ENCODE measurements around the gene TRIP4.
"Not testable (repeated sequence)": the region's sequence is repeated elsewhere in the genome, so short reads cannot be mapped to it uniquely, and the experiment has no call there.

Gene TRIP4

DNA sequence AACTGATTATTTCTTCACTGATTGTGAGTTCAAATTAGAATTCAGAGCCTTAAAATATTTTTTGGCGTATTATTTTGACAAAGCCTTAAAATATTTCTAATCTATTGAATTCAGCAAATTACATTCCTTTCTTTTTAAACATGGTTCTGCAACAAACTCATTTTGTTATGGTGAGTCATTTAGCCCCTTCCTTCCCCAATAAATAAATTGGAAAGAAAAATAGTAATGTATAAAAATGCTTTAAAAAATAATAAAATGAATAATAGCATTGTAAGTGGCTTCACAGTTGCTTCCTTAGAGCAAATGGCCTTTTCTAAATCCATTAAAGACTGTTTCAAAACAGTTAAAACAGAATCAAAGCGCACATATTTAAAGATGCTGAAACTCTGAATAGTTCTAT, 43.8 kb upstream of the TRIP4 start:
- 100% methylated on average over 1 of the region's 2 CpGs for WGBS
- H3K4me3 ChIP-seq (ENCODE audit: insufficient read depth in 1 of 2, low read depth in 1 of 2, low read length in 2 of 2): peak overlapping the region in 1 of 2 experiments; percentile 54
- no peak overlapping the region for H3K4ac ChIP-seq (ENCODE audit: low read depth in 1 of 2, low read length in 2 of 2)

DNA sequence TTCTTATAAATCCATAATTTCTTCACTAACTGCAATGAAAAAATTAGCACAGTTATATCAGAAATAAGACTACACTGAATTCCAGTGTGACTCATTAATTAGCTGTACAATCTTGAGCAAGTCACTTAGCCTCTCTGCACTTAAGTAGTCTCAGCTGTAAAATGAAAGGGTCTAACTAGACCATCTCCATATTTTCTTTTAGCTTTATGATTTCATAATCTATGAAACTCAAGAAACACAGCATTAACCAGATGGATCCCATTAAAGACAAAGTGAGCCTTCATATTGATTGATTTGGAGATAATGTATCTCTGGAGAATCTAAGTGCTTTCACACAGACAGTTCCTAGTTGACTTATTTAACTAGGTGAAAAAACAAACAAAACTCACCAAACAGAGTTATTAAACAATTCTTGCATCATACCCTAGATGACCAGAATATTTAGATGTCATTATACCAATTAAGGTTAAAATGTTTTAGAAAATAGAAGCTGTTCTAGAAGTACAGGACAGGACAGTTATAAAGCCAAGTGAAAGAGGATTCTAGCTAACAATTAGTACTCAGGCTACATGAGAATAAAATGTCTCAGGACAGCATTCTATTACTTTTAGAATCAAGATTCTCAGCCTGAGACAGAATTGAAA, 42.9 kb upstream of the TRIP4 start:
- Histone ChIP-seq H2AK5ac (ENCODE audit: low read length, severe bottlenecking) (no peak overlapping the region), H3K27ac (ENCODE audit: low read length, poor library complexity, severe bottlenecking) (no peak overlapping the region), H3K4me2 (ENCODE audit: low read length, poor library complexity, severe bottlenecking) (no peak overlapping the region), H3K27me3 (ENCODE audit: control insufficient read depth in 1 of 2, insufficient read depth in 1 of 2, low read length in 2 of 2) (no peaks in the 10 kb centered on the region), H3K9ac (ENCODE audit: low read length) (peak overlapping the region; percentile 58), H4K8ac (ENCODE audit: low read length) (no peak overlapping the region), H3K79me1 (replicated peaks; ENCODE audit: low read length, poor library complexity, severe bottlenecking) (peaks cover 18% of the 10 kb centered on the region), H4K91ac (ENCODE audit: low read length) (no peak overlapping the region), H2BK120ac (ENCODE audit: low read depth, low read length) (no peak overlapping the region), H3K4me3 (ENCODE audit: insufficient read depth in 1 of 2, low read depth in 1 of 2, low read length in 2 of 2) (peak overlapping the region in 1 of 2 experiments; percentile 54), H3K23ac (ENCODE audit: low read length in 2 of 2) (no peak overlapping the region), H2BK15ac (ENCODE audit: low read depth, poor library complexity, severe bottlenecking) (no peak overlapping the region), H3K14ac (ENCODE audit: low read length in 2 of 2) (no peak overlapping the region), H2AFZ (ENCODE audit: low read depth, low read length) (no peak overlapping the region), H3K18ac (ENCODE audit: low read depth in 1 of 2, low read length in 2 of 2) (no peak overlapping the region), H3K36me3 (ENCODE audit: control insufficient read depth in 1 of 2, insufficient read depth in 2 of 2, low read depth in 1 of 2, low read length in 2 of 2) (peaks cover 6 to 36% of the 10 kb centered on the region in 2 experiments), H3K9me3 (ENCODE audit: control insufficient read depth, low read length) (no peaks in the 10 kb centered on the region), H3K4ac (ENCODE audit: low read depth in 1 of 2, low read length in 2 of 2) (no peak overlapping the region), H2BK12ac (ENCODE audit: low read length in 2 of 2) (no peak overlapping the region), H3K4me1 (ENCODE audit: control insufficient read depth, insufficient read depth, low read depth, low read length) (no peaks in the 10 kb centered on the region), H2BK5ac (ENCODE audit: low read depth, low read length, poor library complexity, severe bottlenecking) (no peak overlapping the region)
- DNase-seq: peak; percentile 60

More for the DNA sequence above, 43.8 kb upstream of the TRIP4 start:
- Histone ChIP-seq H3K9me3 (ENCODE audit: control insufficient read depth, low read length) (no peaks in the 10 kb centered on the region), H3K18ac (ENCODE audit: low read depth in 1 of 2, low read length in 2 of 2) (no peak overlapping the region), H3K23ac (ENCODE audit: low read length in 2 of 2) (no peak overlapping the region), H3K14ac (ENCODE audit: low read length in 2 of 2) (no peak overlapping the region), H4K91ac (ENCODE audit: low read length) (no peak overlapping the region), H3K4me1 (ENCODE audit: control insufficient read depth, insufficient read depth, low read depth, low read length) (no peaks in the 10 kb centered on the region), H3K36me3 (ENCODE audit: control insufficient read depth in 1 of 2, insufficient read depth in 2 of 2, low read depth in 1 of 2, low read length in 2 of 2) (peaks cover 6 to 36% of the 10 kb centered on the region in 2 experiments), H3K79me1 (replicated peaks; ENCODE audit: low read length, poor library complexity, severe bottlenecking) (peaks cover 18% of the 10 kb centered on the region), H2AK5ac (ENCODE audit: low read length, severe bottlenecking) (no peak overlapping the region), H3K27me3 (ENCODE audit: control insufficient read depth in 1 of 2, insufficient read depth in 1 of 2, low read length in 2 of 2) (no peaks in the 10 kb centered on the region), H2BK15ac (ENCODE audit: low read depth, poor library complexity, severe bottlenecking) (no peak overlapping the region), H2AFZ (ENCODE audit: low read depth, low read length) (no peak overlapping the region), H4K8ac (ENCODE audit: low read length) (no peak overlapping the region), H3K9ac (ENCODE audit: low read length) (peak overlapping the region; percentile 60), H2BK120ac (ENCODE audit: low read depth, low read length) (no peak overlapping the region), H2BK12ac (ENCODE audit: low read length in 2 of 2) (no peak overlapping the region), H3K4me2 (ENCODE audit: low read length, poor library complexity, severe bottlenecking) (no peak overlapping the region), H2BK5ac (ENCODE audit: low read depth, low read length, poor library complexity, severe bottlenecking) (no peak overlapping the region), H3K27ac (ENCODE audit: low read length, poor library complexity, severe bottlenecking) (no peak overlapping the region)
- no peak for DNase-seq

DNA sequence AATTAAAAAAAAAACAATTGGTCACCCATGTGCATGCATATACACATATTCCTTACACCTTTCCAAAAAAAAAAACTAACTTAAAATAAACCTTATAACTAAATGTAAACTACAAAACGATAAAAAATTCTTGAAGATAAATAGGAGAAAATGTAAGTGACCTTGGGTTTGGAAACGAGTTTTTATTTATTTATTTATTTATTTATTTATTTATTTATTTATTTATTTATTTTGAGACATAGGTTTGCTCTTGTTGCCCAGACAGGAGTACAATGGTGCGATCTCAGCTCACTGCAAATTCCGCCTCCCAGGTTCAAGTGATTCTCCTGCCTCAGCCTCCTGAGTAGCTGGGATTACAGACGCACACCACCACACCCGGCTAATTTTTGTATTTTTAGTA, 41.4 kb upstream of the TRIP4 start:
- WGBS: 97% methylated on average over 4 of the region's 6 CpGs

DNA sequence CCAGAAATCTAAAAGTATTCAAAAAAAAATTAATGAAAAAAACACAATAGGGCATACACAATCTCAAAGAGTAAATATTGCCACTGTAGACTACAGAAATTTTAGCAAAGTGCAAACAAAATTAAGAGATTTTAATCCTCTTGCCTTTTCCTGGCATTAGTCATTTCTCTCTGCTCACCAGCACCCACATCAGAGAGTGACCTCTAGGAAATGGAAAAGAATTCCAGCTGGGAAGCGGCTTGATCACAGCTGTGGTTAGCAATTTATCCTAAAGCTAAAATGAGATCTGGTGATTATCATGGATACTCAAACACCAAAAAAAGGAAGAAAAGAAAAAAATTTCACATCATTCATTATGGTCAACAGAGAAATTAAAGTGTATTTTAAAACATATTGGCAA, 39.2 kb upstream of the TRIP4 start:
- Histone ChIP-seq H2AK5ac (ENCODE audit: low read length, severe bottlenecking) (no peak overlapping the region), H3K27ac (ENCODE audit: low read length, poor library complexity, severe bottlenecking) (no peak overlapping the region), H3K9ac (ENCODE audit: low read length) (no peak overlapping the region), H2BK120ac (ENCODE audit: low read depth, low read length) (no peak overlapping the region), H4K91ac (ENCODE audit: low read length) (no peak overlapping the region), H2BK12ac (ENCODE audit: low read length in 2 of 2) (no peak overlapping the region), H3K14ac (ENCODE audit: low read length in 2 of 2) (no peak overlapping the region), H3K27me3 (ENCODE audit: control insufficient read depth in 1 of 2, insufficient read depth in 1 of 2, low read length in 2 of 2) (no peaks in the 10 kb centered on the region), H3K4me2 (ENCODE audit: low read length, poor library complexity, severe bottlenecking) (no peak overlapping the region), H3K9me3 (ENCODE audit: control insufficient read depth, low read length) (no peaks in the 10 kb centered on the region), H2BK15ac (ENCODE audit: low read depth, poor library complexity, severe bottlenecking) (no peak overlapping the region), H3K36me3 (ENCODE audit: control insufficient read depth in 1 of 2, insufficient read depth in 2 of 2, low read depth in 1 of 2, low read length in 2 of 2) (peaks cover 0 to 15% of the 10 kb centered on the region in 2 experiments), H3K4ac (ENCODE audit: low read depth in 1 of 2, low read length in 2 of 2) (no peak overlapping the region), H2AFZ (ENCODE audit: low read depth, low read length) (no peak overlapping the region), H3K4me3 (ENCODE audit: insufficient read depth in 1 of 2, low read depth in 1 of 2, low read length in 2 of 2) (no peak overlapping the region), H4K8ac (ENCODE audit: low read length) (no peak overlapping the region), H3K79me1 (replicated peaks; ENCODE audit: low read length, poor library complexity, severe bottlenecking) (peaks cover 9% of the 10 kb centered on the region), H3K23ac (ENCODE audit: low read length in 2 of 2) (no peak overlapping the region), H3K4me1 (ENCODE audit: control insufficient read depth, insufficient read depth, low read depth, low read length) (peaks cover 3% of the 10 kb centered on the region), H3K18ac (ENCODE audit: low read depth in 1 of 2, low read length in 2 of 2) (no peak overlapping the region), H2BK5ac (ENCODE audit: low read depth, low read length, poor library complexity, severe bottlenecking) (no peak overlapping the region)
- no CpG with 5 or more reads among the region's 1 CpG for WGBS
- peak; percentile 24 for DNase-seq

More for the DNA sequence above, 41.4 kb upstream of the TRIP4 start:
- H2BK15ac ChIP-seq (ENCODE audit: low read depth, poor library complexity, severe bottlenecking); H2AK5ac ChIP-seq (ENCODE audit: low read length, severe bottlenecking); H2AFZ ChIP-seq (ENCODE audit: low read depth, low read length); H3K4me3 ChIP-seq (ENCODE audit: insufficient read depth in 1 of 2, low read depth in 1 of 2, low read length in 2 of 2); H3K14ac ChIP-seq (ENCODE audit: low read length in 2 of 2); H2BK120ac ChIP-seq (ENCODE audit: low read depth, low read length); H3K4ac ChIP-seq (ENCODE audit: low read depth in 1 of 2, low read length in 2 of 2); H4K8ac ChIP-seq (ENCODE audit: low read length); H2BK5ac ChIP-seq (ENCODE audit: low read depth, low read length, poor library complexity, severe bottlenecking); DNase-seq; H3K9ac ChIP-seq (ENCODE audit: low read length); H3K23ac ChIP-seq (ENCODE audit: low read length in 2 of 2); H3K18ac ChIP-seq (ENCODE audit: low read depth in 1 of 2, low read length in 2 of 2); H3K9me3 ChIP-seq (ENCODE audit: control insufficient read depth, low read length); H3K27ac ChIP-seq (ENCODE audit: low read length, poor library complexity, severe bottlenecking); H4K91ac ChIP-seq (ENCODE audit: low read length); H3K4me2 ChIP-seq (ENCODE audit: low read length, poor library complexity, severe bottlenecking); H2BK12ac ChIP-seq (ENCODE audit: low read length in 2 of 2); H3K4me1 ChIP-seq (ENCODE audit: control insufficient read depth, insufficient read depth, low read depth, low read length); H3K27me3 ChIP-seq (ENCODE audit: control insufficient read depth in 1 of 2, insufficient read depth in 1 of 2, low read length in 2 of 2): not testable (repeated sequence)
- Histone ChIP-seq H3K79me1 (replicated peaks; ENCODE audit: low read length, poor library complexity, severe bottlenecking) (peaks cover 14% of the 10 kb centered on the region), H3K36me3 (ENCODE audit: control insufficient read depth in 1 of 2, insufficient read depth in 2 of 2, low read depth in 1 of 2, low read length in 2 of 2) (peaks cover 2 to 27% of the 10 kb centered on the region in 2 experiments)
